A549 (cell line): Measurements from ENCODE around the gene METTL21C. TPM values are rescaled to one million over a fixed set of nuclear protein-coding genes. Genes with fewer than 3 reads are reported as not detected.

ENCODE experiments used
- ATAC-seq, 2 experiments: fragments of 200-7000 bp in 1 of 2; fragments of >200 bp in 1 of 2; cut with Nextera tagmentation in 1 of 2; cut with Tn5 transposase in 1 of 2; 3 replicates each; pipeline versions ENCODE4 v1.8.0 to v1.9.1; 2018 to 2020; ENCODE audit warnings: mild to moderate bottlenecking in 1 of 2, moderate library complexity in 1 of 2
- CTCF ChIA-PET: fragments of 300-600 bp; sonication (Branson Sonifier 250); formaldehyde crosslinking; extraction: SDS; loops from one replicate; lab custom pipeline; 2021; ENCODE audit warnings: antibody characterized with exemption, inconsistent platforms; lab: Yijun Ruan, JAX
- POLR2A ChIA-PET: fragments of 350-600 bp; formaldehyde crosslinking; extraction: SDS; loops from one replicate; lab custom pipeline; 2021; ENCODE audit warnings: antibody characterized with exemption, inconsistent platforms; lab: Yijun Ruan, JAX
- DNase-seq, 2 experiments: peaks; one replicate each; pipeline versions ENCODE4 v3.0.0 to v3.0.0-alpha.2; 2011 to 2016; ENCODE audit warnings: low read depth in 1 of 2, low spot score in 1 of 2
- FAIRE-seq: peaks from 2 replicates; lab custom pipeline; 2011; peaks lifted over from hg19 to GRCh38; lab: Jason Lieb, UNC
- H3K27ac ChIP-seq, 2 experiments: fragments of >200 bp; sonication (Bioruptor Twin); formaldehyde crosslinking; 3 replicates each; pipeline ENCODE4 v1.5.1; 2016 to 2017
- H3K4me1 ChIP-seq: fragments of >200 bp; sonication (Bioruptor Twin); formaldehyde crosslinking; 3 replicates; pipeline ENCODE4 v1.6.1; 2016
- H3K4me2 ChIP-seq: fragments of >200 bp; sonication (Bioruptor Twin); formaldehyde crosslinking; 3 replicates; pipeline ENCODE4 v1.6.1; 2016
- H3K4me3 ChIP-seq: fragments of >200 bp; sonication (Bioruptor Twin); formaldehyde crosslinking; 3 replicates; pipeline ENCODE4 v1.5.1; 2016
- H3K9me3 ChIP-seq: fragments of >200 bp; sonication (Bioruptor Twin); formaldehyde crosslinking; 3 replicates; pipeline ENCODE4 v1.6.1; 2016
- CEBPB ChIP-seq, 2 experiments: fragments of >200 bp in 1 of 2; sonication (Bioruptor Twin) in 1 of 2; formaldehyde crosslinking in 1 of 2; IDR thresholded peaks; 2 replicates each; pipeline ENCODE4 v1.6.1; 2012 to 2016
- EHMT2 ChIP-seq: fragments of 200-600 bp; sonication (generic); IDR thresholded peaks from 2 replicates; pipeline ENCODE4 v1.6.1; 2016; ENCODE audit warnings: antibody characterized with exemption, low read depth, mild to moderate bottlenecking, moderate library complexity
- FOSB ChIP-seq: fragments of 250-450 bp; sonication (Bioruptor Pico); IDR thresholded peaks from 2 replicates; pipeline ENCODE4 v1.5.0; 2020; ENCODE audit warnings: mild to moderate bottlenecking, moderate library complexity
- GATA3 ChIP-seq: IDR thresholded peaks from 2 replicates; pipeline ENCODE4 v1.6.1; 2012; ENCODE audit warnings: borderline replicate concordance
- HEYL ChIP-seq: fragments of 250-450 bp; sonication (Bioruptor Pico); IDR thresholded peaks from 2 replicates; pipeline ENCODE4 v1.8.0; 2021; ENCODE audit warnings: mild to moderate bottlenecking, moderate library complexity
- HOXB5 ChIP-seq: fragments of 250-450 bp; sonication (Bioruptor Pico); IDR thresholded peaks from 2 replicates; pipeline ENCODE4 v1.5.0; 2020; ENCODE audit warnings: mild to moderate bottlenecking, moderate library complexity
- KDM1A ChIP-seq: fragments of 200-600 bp; sonication (generic); IDR thresholded peaks from 2 replicates; pipeline ENCODE4 v1.6.1; 2016; ENCODE audit warnings: low read depth, mild to moderate bottlenecking
- MAFK ChIP-seq: fragments of 450-650 bp; IDR thresholded peaks from 2 replicates; pipeline ENCODE4 v1.6.1; 2014; ENCODE audit not compliant: partially characterized antibody
- MAZ ChIP-seq: fragments of 150-350 bp; IDR thresholded peaks from 2 replicates; pipeline ENCODE4 v1.6.1; 2014; ENCODE audit warnings: antibody characterized with exemption, low read depth, low read length, borderline replicate concordance
- NFE2L2 ChIP-seq: fragments of 150-350 bp; conservative IDR thresholded peaks from 2 replicates; pipeline ENCODE4 v1.6.1; 2014; ENCODE audit warnings: low read length
- POLR2A ChIP-seq: IDR thresholded peaks from 2 replicates; pipeline ENCODE4 v1.6.1; 2012; ENCODE audit warnings: mild to moderate bottlenecking, low read length
- POLR2AphosphoS2 ChIP-seq: conservative IDR thresholded peaks from 2 replicates; pipeline ENCODE4 v1.6.1; 2012; ENCODE audit warnings: low read length, improper control_type of control experiment, inconsistent platforms
- RARB ChIP-seq: fragments of 250-450 bp; sonication (Bioruptor Pico); IDR thresholded peaks from 2 replicates; pipeline ENCODE4 v1.8.0; 2021; ENCODE audit warnings: mild to moderate bottlenecking, moderate library complexity
- RCOR1 ChIP-seq: fragments of 150-350 bp; IDR thresholded peaks from 2 replicates; pipeline ENCODE4 v1.6.1; 2014; ENCODE audit warnings: antibody characterized with exemption, low read length, low read depth
- RFX5 ChIP-seq: fragments of 450-650 bp; IDR thresholded peaks from 2 replicates; pipeline ENCODE4 v1.7.1; 2014; ENCODE audit warnings: antibody characterized with exemption, mild to moderate bottlenecking, moderate library complexity
- SMC3 ChIP-seq: fragments of >200 bp; sonication (Bioruptor Twin); formaldehyde crosslinking; IDR thresholded peaks from 3 replicates; pipeline ENCODE4 v1.6.1; 2018; ENCODE audit warnings: inconsistent platforms
- SREBF2 ChIP-seq: fragments of 450-650 bp; IDR thresholded peaks from 2 replicates; pipeline ENCODE4 v1.6.1; 2014; ENCODE audit warnings: mild to moderate bottlenecking, moderate library complexity
- ZFP36 ChIP-seq: fragments of 450-650 bp; IDR thresholded peaks from 2 replicates; pipeline ENCODE4 v1.6.1; 2014; ENCODE audit warnings: borderline replicate concordance; ENCODE audit not compliant: partially characterized antibody
- ZNF302 ChIP-seq: fragments of 250-450 bp; sonication (Bioruptor Pico); IDR thresholded peaks from 2 replicates; pipeline ENCODE4 v1.9.0; 2021; ENCODE audit warnings: inconsistent platforms, mild to moderate bottlenecking, moderate library complexity
- WGBS: methylation state at CpG from one replicate; pipeline ENCODE4 v1.1.6; 2017; ENCODE audit errors: missing lambda C conversion rate; 5-methylcytosine and 5-hydroxymethylcytosine counted together
- polyA plus RNA-seq, 4 experiments: library from polyadenylated mRNA; depleted of rRNA in 3 of 4; stranded (reverse); fragments of >200 nt; fragmentation: RNase III in 1 of 4; extraction: RNeasy Plus Mini Kit Qiagen cat#74134 plus additional on column Dnase treatment in 1 of 4; gene quantifications; 2 replicates in 3 of 4; 3 replicates in 1 of 4; pipeline ENCODE4 v1.2.3, GENCODE V29; 2011 to 2017
- TF ChIP-seq, protein P1 (sequence below): IDR thresholded peaks from 2 replicates; pipeline ENCODE4 v1.6.1; 2012
- TF ChIP-seq, protein P2 (sequence below): IDR thresholded peaks from 2 replicates; pipeline ENCODE4 v1.6.1; 2012; ENCODE audit warnings: low read depth, borderline replicate concordance
- TF ChIP-seq, protein P3 (sequence below): fragments of 250-450 bp; sonication (Bioruptor Pico); IDR thresholded peaks from 2 replicates; pipeline ENCODE4 v1.5.0; 2020; ENCODE audit warnings: low read depth, mild to moderate bottlenecking, moderate library complexity
- TF ChIP-seq, protein P4 (sequence below): fragments of >200 bp; sonication (Bioruptor Twin); formaldehyde crosslinking; IDR thresholded peaks from 3 replicates; pipeline ENCODE4 v1.5.1; 2016
- TF ChIP-seq, protein P5 (sequence below): fragments of 150-350 bp; IDR thresholded peaks from 2 replicates; pipeline ENCODE4 v1.6.1; 2014; ENCODE audit warnings: low read depth, mild to moderate bottlenecking, low read length

Gene METTL21C
- polyA plus RNA-seq, 2 of the 4 experiments (the other 2 are of a cell fraction) = not detected

DNA sequence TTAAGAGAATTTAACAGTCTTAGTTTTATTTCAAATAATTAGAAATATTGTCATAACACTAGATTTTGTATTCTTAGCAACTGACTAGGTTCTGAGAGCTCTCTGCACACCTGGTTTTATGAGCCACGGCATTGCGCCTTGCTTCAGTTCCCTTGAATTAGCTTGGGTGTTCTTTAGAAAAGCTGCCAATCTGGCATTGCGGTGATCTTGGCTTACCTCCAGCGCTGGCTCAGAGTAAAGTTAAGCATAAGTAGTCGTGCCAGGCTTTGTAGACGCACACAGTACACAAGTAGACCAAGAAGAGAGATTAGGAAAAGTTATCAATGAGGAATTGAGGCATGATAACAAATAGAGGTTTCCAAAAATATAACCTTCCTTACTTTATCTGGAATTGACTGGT is 52.4 kb downstream of the METTL21C start:
- no peak overlapping the region for H3K4me3 ChIP-seq
- CTCF ChIA-PET = no interaction called here
- no peak for TF ChIP-seq CEBPB (IDR thresholded peaks at IDR 0.05)
- no peak for TF ChIP-seq ZNF302 (CRISPR knock-in tag)
- TF ChIP-seq POLR2A = no peak
- TF ChIP-seq KDM1A = no peak
- no peak for TF ChIP-seq POLR2AphosphoS2
- no peak for TF ChIP-seq MAZ
- TF ChIP-seq, protein P1, sequence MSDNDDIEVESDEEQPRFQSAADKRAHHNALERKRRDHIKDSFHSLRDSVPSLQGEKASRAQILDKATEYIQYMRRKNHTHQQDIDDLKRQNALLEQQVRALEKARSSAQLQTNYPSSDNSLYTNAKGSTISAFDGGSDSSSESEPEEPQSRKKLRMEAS = no peak
- TF ChIP-seq SMC3 = no peak
- TF ChIP-seq, protein P2, sequence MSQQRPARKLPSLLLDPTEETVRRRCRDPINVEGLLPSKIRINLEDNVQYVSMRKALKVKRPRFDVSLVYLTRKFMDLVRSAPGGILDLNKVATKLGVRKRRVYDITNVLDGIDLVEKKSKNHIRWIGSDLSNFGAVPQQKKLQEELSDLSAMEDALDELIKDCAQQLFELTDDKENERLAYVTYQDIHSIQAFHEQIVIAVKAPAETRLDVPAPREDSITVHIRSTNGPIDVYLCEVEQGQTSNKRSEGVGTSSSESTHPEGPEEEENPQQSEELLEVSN = no peak
- TF ChIP-seq, protein P3, sequence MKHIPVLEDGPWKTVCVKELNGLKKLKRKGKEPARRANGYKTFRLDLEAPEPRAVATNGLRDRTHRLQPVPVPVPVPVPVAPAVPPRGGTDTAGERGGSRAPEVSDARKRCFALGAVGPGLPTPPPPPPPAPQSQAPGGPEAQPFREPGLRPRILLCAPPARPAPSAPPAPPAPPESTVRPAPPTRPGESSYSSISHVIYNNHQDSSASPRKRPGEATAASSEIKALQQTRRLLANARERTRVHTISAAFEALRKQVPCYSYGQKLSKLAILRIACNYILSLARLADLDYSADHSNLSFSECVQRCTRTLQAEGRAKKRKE = no peak
- TF ChIP-seq EHMT2 = no peak
- no peak for TF ChIP-seq HEYL (CRISPR knock-in tag)
- TF ChIP-seq, protein P4, sequence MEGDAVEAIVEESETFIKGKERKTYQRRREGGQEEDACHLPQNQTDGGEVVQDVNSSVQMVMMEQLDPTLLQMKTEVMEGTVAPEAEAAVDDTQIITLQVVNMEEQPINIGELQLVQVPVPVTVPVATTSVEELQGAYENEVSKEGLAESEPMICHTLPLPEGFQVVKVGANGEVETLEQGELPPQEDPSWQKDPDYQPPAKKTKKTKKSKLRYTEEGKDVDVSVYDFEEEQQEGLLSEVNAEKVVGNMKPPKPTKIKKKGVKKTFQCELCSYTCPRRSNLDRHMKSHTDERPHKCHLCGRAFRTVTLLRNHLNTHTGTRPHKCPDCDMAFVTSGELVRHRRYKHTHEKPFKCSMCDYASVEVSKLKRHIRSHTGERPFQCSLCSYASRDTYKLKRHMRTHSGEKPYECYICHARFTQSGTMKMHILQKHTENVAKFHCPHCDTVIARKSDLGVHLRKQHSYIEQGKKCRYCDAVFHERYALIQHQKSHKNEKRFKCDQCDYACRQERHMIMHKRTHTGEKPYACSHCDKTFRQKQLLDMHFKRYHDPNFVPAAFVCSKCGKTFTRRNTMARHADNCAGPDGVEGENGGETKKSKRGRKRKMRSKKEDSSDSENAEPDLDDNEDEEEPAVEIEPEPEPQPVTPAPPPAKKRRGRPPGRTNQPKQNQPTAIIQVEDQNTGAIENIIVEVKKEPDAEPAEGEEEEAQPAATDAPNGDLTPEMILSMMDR = no peak
- TF ChIP-seq RCOR1 = no peak
- no peak for TF ChIP-seq SREBF2
- TF ChIP-seq, all 56 proteins: peak for 0
- no peak for DNase-seq
- POLR2A ChIA-PET = no interaction called here
- WGBS = 87% methylated on average over 6 of the region's 6 CpGs
- no peaks in the 10 kb centered on the region for H3K9me3 ChIP-seq
- no peak for ATAC-seq
- no peaks in the 10 kb centered on the region for H3K4me1 ChIP-seq
- no peak overlapping the region for H3K27ac ChIP-seq
- FAIRE-seq = no peak
- H3K4me2 ChIP-seq = no peak overlapping the region

DNA sequence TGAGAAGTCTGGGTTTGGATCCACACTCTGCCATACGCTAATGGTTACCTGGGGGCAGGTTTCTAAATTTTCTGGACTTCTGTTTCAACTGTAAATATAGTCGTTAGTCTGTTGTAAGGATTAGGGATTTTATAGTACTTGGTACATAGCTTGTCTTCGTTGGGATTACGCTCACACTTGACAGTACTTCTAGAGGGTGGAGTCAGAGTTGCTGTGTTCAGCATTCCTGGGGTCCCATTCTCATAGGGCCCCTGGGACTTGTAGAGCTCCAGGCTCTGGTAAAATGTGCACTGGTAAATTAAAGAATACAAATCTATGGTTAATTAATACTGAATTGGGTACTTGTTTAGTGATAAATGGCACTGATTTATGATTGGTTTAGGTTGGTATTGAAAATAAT is 52.8 kb downstream of the METTL21C start:
- POLR2A ChIA-PET = no interaction called here
- TF ChIP-seq POLR2AphosphoS2 (no peak), SREBF2 (no peak), MAFK (no peak), FOSB (CRISPR knock-in tag) (no peak), ZFP36 (no peak), GATA3 (no peak), RARB (CRISPR knock-in tag) (no peak), HOXB5 (CRISPR knock-in tag) (no peak), MAZ (no peak), HEYL (CRISPR knock-in tag) (no peak), NFE2L2 (no peak), RFX5 (no peak)
- TF ChIP-seq, protein P2 = no peak
- TF ChIP-seq, protein P5, sequence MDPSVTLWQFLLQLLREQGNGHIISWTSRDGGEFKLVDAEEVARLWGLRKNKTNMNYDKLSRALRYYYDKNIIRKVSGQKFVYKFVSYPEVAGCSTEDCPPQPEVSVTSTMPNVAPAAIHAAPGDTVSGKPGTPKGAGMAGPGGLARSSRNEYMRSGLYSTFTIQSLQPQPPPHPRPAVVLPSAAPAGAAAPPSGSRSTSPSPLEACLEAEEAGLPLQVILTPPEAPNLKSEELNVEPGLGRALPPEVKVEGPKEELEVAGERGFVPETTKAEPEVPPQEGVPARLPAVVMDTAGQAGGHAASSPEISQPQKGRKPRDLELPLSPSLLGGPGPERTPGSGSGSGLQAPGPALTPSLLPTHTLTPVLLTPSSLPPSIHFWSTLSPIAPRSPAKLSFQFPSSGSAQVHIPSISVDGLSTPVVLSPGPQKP = no peak
- Histone ChIP-seq H3K4me3 (no peak overlapping the region), H3K9me3 (no peaks in the 10 kb centered on the region), H3K4me1 (no peaks in the 10 kb centered on the region), H3K4me2 (no peak overlapping the region), H3K27ac (no peak overlapping the region)
- DNase-seq (no peak), FAIRE-seq (no peak), ATAC-seq (no peak)
- 44% methylated on average over 4 of the region's 4 CpGs for WGBS
- CTCF ChIA-PET = no interaction called here
